ENCODE data around the gene MPPED2. TPM values are rescaled to one million over a fixed set of nuclear protein-coding genes. Genes with fewer than 3 reads are reported as not detected.

MPPED2 gene
- total and polyA plus RNA-seq, 2 donors (not counting 3 experiments of a cell fraction or from before 2014, with no cell fraction given), result not detected

GRCh38 chr11:30422447-30423278, 163.5 kb downstream of the MPPED2 start:
- Histone ChIP-seq H3K9me3 (replicated peaks; ENCODE audit: control insufficient read depth, insufficient read depth, low read length) (no peaks in the 10 kb centered on the region), H3K4me2 (ENCODE audit: insufficient read depth, low read length) (no peak overlapping the region), H2AFZ (ENCODE audit: low read depth, low read length) (no peak overlapping the region), H3K4me3 (replicated peaks in 1 of 3; ENCODE audit: insufficient read depth in 1 of 3, low read depth in 1 of 3, low read length in 3 of 3) (no peak overlapping the region), H4K20me1 (replicated peaks; ENCODE audit: control insufficient read depth, extremely low read depth, insufficient read depth, low read length) (no peaks in the 10 kb centered on the region), H3K79me2 (ENCODE audit: control insufficient read depth, insufficient read depth, low read length) (no peaks in the 10 kb centered on the region), H3K9ac (replicated peaks; ENCODE audit: extremely low read depth, insufficient read depth, low read length) (no peak overlapping the region), H3K27ac (ENCODE audit: insufficient read depth, low read depth, low read length) (no peak overlapping the region), H3K9me1 (replicated peaks; ENCODE audit: control insufficient read depth, extremely low read depth, insufficient read depth, low read length) (no peaks in the 10 kb centered on the region), H3K27me3 (ENCODE audit: control insufficient read depth in 2 of 2, insufficient read depth in 2 of 2, low read length in 2 of 2) (no peaks in the 10 kb centered on the region), H3K36me3 (ENCODE audit: control insufficient read depth in 2 of 2, extremely low read depth in 1 of 2, insufficient read depth in 2 of 2, low read length in 2 of 2) (no peaks in the 10 kb centered on the region), H3K4me1 (ENCODE audit: control insufficient read depth, extremely low read depth, insufficient read depth, low read length) (no peaks in the 10 kb centered on the region)
- no peak for FAIRE-seq
- no TSS peak for BruUV-seq (replicated peaks)
- ChIA-PET POLR2A (no interaction called here), CTCF (no interaction called here)
- no peak for DNase-seq (ENCODE audit: low read depth, low spot score)
- dilution Hi-C loops (cut with MboI; ENCODE audit: extremely low pct_ligation_motif_present, low sequenced_read_pairs), result no loop called here
- TF ChIP-seq POLR2AphosphoS5 (IDR thresholded peaks at IDR 0.05; ENCODE audit: insufficient read depth, low read depth, low read length) (no peak), MYC (IDR thresholded peaks at IDR 0.05; ENCODE audit: low read depth, low read length) (no peak), MAX (IDR thresholded peaks at IDR 0.05; ENCODE audit: insufficient read depth, insufficient read length) (no peak), GATA2 (IDR thresholded peaks at IDR 0.05; ENCODE audit: insufficient read depth, insufficient read length, low read depth, low read length) (no peak), POLR2A (IDR thresholded peaks at IDR 0.05; ENCODE audit: low read depth, low read length) (no peak), JUN (IDR thresholded peaks at IDR 0.05; ENCODE audit: borderline replicate concordance, insufficient read depth, insufficient read length, low read depth) (no peak), FOS (IDR thresholded peaks at IDR 0.05; ENCODE audit: borderline replicate concordance, insufficient read depth, low read length) (no peak), EZH2 (IDR thresholded peaks at IDR 0.05; ENCODE audit: borderline replicate concordance, low read depth, low read length, severe bottlenecking) (no peak)
- TF ChIP-seq, protein P1, sequence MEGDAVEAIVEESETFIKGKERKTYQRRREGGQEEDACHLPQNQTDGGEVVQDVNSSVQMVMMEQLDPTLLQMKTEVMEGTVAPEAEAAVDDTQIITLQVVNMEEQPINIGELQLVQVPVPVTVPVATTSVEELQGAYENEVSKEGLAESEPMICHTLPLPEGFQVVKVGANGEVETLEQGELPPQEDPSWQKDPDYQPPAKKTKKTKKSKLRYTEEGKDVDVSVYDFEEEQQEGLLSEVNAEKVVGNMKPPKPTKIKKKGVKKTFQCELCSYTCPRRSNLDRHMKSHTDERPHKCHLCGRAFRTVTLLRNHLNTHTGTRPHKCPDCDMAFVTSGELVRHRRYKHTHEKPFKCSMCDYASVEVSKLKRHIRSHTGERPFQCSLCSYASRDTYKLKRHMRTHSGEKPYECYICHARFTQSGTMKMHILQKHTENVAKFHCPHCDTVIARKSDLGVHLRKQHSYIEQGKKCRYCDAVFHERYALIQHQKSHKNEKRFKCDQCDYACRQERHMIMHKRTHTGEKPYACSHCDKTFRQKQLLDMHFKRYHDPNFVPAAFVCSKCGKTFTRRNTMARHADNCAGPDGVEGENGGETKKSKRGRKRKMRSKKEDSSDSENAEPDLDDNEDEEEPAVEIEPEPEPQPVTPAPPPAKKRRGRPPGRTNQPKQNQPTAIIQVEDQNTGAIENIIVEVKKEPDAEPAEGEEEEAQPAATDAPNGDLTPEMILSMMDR (IDR thresholded peaks at IDR 0.05; ENCODE audit: extremely low read depth in 1 of 2, insufficient read depth in 1 of 2, low read depth in 1 of 2, low read length in 2 of 2), result no peak
- intact Hi-C loops (cut with micrococcal nuclease), result no loop called here
